GM04503 (cell line): Measurements from ENCODE around the gene SERPINA6.
"Not testable (repeated sequence)": the region's sequence is repeated elsewhere in the genome, so short reads cannot be mapped to it uniquely, and the experiment has no call there.

Experiments used
- DNase-seq: peaks from one replicate; pipeline ENCODE4 v3.0.0-alpha.2; 2012; ENCODE audit warnings: low read depth

The SERPINA6 gene

GRCh38 chr14:94291906-94292525, 31.1 kb downstream of the SERPINA6 start:
- DNase-seq = no peak

- no peak for DNase-seq
Observed at GRCh38 chr14:94291159-94291905, 31.8 kb downstream of the SERPINA6 start.

GRCh38 chr14:94290197-94290596, 32.9 kb downstream of the SERPINA6 start:
- no peak for DNase-seq

GRCh38 chr14:94288610-94289465, 34.3 kb downstream of the SERPINA6 start:
- no peak for DNase-seq

- DNase-seq = no peak
Observed at GRCh38 chr14:94285158-94285557, 38.0 kb downstream of the SERPINA6 start.

GRCh38 chr14:94284221-94284620, 38.9 kb downstream of the SERPINA6 start:
- DNase-seq = no peak

- no peak for DNase-seq
Observed at GRCh38 chr14:94282991-94283723, 40.0 kb downstream of the SERPINA6 start.

GRCh38 chr14:94278731-94279130, 44.4 kb downstream of the SERPINA6 start:
- no peak for DNase-seq

GRCh38 chr14:94276898-94277561, 46.1 kb downstream of the SERPINA6 start:
- not testable (repeated sequence) for DNase-seq

GRCh38 chr14:94269156-94269555, 54.0 kb downstream of the SERPINA6 start:
- DNase-seq = no peak

- not testable (repeated sequence) for DNase-seq
Observed at GRCh38 chr14:94268582-94268981, 54.6 kb downstream of the SERPINA6 start.

GRCh38 chr14:94267352-94267751, 55.8 kb downstream of the SERPINA6 start:
- DNase-seq = no peak

GRCh38 chr14:94264195-94264594, 58.9 kb downstream of the SERPINA6 start:
- not testable (repeated sequence) for DNase-seq
